ENCODE results near the gene NMNAT3.
A peak's percentile ranks its signal among the peaks of the same experiment; 100 is the strongest.

The NMNAT3 gene

GRCh38 chr3:139574026-139574947, 103.5 kb downstream of the NMNAT3 start:
- DNase-seq: no peak

- DNase-seq: no peak
These were observed 104.7 kb downstream of the NMNAT3 start for GRCh38 chr3:139572847-139573672.

- DNase-seq: no peak
These were observed 106.1 kb downstream of the NMNAT3 start for GRCh38 chr3:139571711-139572110.

GRCh38 chr3:139564294-139564861, 113.4 kb downstream of the NMNAT3 start:
- no peak for DNase-seq

- DNase-seq: no peak
These were observed 115.7 kb downstream of the NMNAT3 start for GRCh38 chr3:139561959-139562676.

- DNase-seq: peak; percentile 58
These were observed 116.4 kb downstream of the NMNAT3 start for GRCh38 chr3:139561255-139561817.

GRCh38 chr3:139560411-139560810, 117.4 kb downstream of the NMNAT3 start:
- DNase-seq: no peak

- DNase-seq: peak; percentile 21
These were observed 118.2 kb downstream of the NMNAT3 start for GRCh38 chr3:139559541-139559940.

- DNase-seq: peak; percentile 20
These were observed 119.2 kb downstream of the NMNAT3 start for GRCh38 chr3:139558351-139559266.

GRCh38 chr3:139557041-139557440, 120.7 kb downstream of the NMNAT3 start:
- DNase-seq: no peak

- DNase-seq: no peak
These were observed 122.5 kb downstream of the NMNAT3 start for GRCh38 chr3:139555249-139555648.

- DNase-seq: no peak
These were observed 123.1 kb downstream of the NMNAT3 start for GRCh38 chr3:139554628-139555027.

- DNase-seq: no peak
These were observed 125.0 kb downstream of the NMNAT3 start for GRCh38 chr3:139552632-139553365.

- no peak for DNase-seq
These were observed 129.0 kb downstream of the NMNAT3 start for GRCh38 chr3:139548801-139549200.

GRCh38 chr3:139547666-139548065, 130.1 kb downstream of the NMNAT3 start:
- no peak for DNase-seq

- no peak for DNase-seq
These were observed 131.0 kb downstream of the NMNAT3 start for GRCh38 chr3:139546772-139547171.

GRCh38 chr3:139541532-139542288, 136.1 kb downstream of the NMNAT3 start:
- no peak for DNase-seq

GRCh38 chr3:139540651-139541531, 136.9 kb downstream of the NMNAT3 start:
- no peak for DNase-seq

GRCh38 chr3:139538733-139539132, 139.0 kb downstream of the NMNAT3 start:
- DNase-seq: no peak

All from NCI-H1048 (cell line).